Type B pancreatic cell (in vitro differentiated cells): ENCODE data around the gene CNIH3. TPM values are rescaled to one million over a fixed set of nuclear protein-coding genes. Genes with fewer than 3 reads are reported as not detected.
A peak's percentile ranks its signal among the peaks of the same experiment; 100 is the strongest.

Source experiments
- DNase-seq: peaks from one replicate; pipeline ENCODE4 v3.0.0; 2021; ENCODE audit warnings: mixed read lengths; ENCODE audit not compliant: unreplicated experiment; ENCODE audit errors: extremely low spot score
- H3K27ac Mint-ChIP-seq: 2 replicates; pipeline ENCODE4 v1.8.0; 2021; ENCODE audit warnings: mild to moderate bottlenecking, mixed read lengths
- H3K27me3 Mint-ChIP-seq: 2 replicates; pipeline ENCODE4 v1.8.0; 2021; ENCODE audit warnings: mixed read lengths
- H3K36me3 Mint-ChIP-seq: 2 replicates; pipeline ENCODE4 v1.8.0; 2021; ENCODE audit warnings: mixed read lengths
- H3K4me1 Mint-ChIP-seq: one replicate; pipeline ENCODE4 v1.8.0; 2021; ENCODE audit warnings: mixed read lengths; ENCODE audit not compliant: unreplicated experiment
- H3K4me3 Mint-ChIP-seq: 2 replicates; pipeline ENCODE4 v1.8.0; 2021; ENCODE audit warnings: mild to moderate bottlenecking, mixed read lengths
- H3K9me3 Mint-ChIP-seq: 2 replicates; pipeline ENCODE4 v1.8.0; 2021; ENCODE audit warnings: mixed read lengths
- total RNA-seq: library from RNA; stranded (reverse); gene quantifications from 2 replicates; pipeline ENCODE4 v1.2.1, GENCODE V29; 2021; ENCODE audit warnings: low replicate concordance
- TF ChIP-seq, protein P1 (sequence below): fragments of 200-600 bp; sonication (generic); conservative IDR thresholded peaks from 2 replicates; pipeline ENCODE4 v1.5.0; 2021; ENCODE audit warnings: antibody characterized with exemption, mild to moderate bottlenecking

CNIH3 gene
- total RNA-seq, 1 donor from 2014 or later: 4.5 TPM

DNA sequence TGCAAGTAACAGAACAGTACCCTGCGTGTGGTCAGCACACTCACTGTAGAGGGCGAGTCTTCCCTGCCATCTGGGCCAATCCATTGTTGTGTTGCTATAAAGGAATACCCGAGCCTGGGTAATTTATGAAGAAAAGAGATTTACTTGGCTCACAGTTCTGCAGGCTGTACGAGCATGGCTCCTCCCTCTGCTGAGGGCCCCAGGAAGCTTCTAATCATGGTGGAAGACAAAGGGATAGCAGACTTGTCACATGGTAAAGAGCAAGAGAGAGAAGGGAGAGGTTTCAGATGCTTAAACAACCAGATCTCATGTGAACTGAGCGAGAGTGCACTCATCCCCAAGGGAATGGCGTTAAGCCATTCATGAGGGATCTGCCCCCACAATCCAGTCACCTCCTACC lies 126.2 kb downstream of the CNIH3 start:
- Mint-ChIP-seq H3K27ac (no peak overlapping the region), H3K4me1 (peaks cover 47% of the 10 kb centered on the region), H3K27me3 (peaks cover 11% of the 10 kb centered on the region), H3K36me3 (no peaks in the 10 kb centered on the region), H3K4me3 (no peak overlapping the region), H3K9me3 (peaks cover 5% of the 10 kb centered on the region)
- no peak for DNase-seq
- TF ChIP-seq, protein P1, sequence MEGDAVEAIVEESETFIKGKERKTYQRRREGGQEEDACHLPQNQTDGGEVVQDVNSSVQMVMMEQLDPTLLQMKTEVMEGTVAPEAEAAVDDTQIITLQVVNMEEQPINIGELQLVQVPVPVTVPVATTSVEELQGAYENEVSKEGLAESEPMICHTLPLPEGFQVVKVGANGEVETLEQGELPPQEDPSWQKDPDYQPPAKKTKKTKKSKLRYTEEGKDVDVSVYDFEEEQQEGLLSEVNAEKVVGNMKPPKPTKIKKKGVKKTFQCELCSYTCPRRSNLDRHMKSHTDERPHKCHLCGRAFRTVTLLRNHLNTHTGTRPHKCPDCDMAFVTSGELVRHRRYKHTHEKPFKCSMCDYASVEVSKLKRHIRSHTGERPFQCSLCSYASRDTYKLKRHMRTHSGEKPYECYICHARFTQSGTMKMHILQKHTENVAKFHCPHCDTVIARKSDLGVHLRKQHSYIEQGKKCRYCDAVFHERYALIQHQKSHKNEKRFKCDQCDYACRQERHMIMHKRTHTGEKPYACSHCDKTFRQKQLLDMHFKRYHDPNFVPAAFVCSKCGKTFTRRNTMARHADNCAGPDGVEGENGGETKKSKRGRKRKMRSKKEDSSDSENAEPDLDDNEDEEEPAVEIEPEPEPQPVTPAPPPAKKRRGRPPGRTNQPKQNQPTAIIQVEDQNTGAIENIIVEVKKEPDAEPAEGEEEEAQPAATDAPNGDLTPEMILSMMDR: no peak

DNA sequence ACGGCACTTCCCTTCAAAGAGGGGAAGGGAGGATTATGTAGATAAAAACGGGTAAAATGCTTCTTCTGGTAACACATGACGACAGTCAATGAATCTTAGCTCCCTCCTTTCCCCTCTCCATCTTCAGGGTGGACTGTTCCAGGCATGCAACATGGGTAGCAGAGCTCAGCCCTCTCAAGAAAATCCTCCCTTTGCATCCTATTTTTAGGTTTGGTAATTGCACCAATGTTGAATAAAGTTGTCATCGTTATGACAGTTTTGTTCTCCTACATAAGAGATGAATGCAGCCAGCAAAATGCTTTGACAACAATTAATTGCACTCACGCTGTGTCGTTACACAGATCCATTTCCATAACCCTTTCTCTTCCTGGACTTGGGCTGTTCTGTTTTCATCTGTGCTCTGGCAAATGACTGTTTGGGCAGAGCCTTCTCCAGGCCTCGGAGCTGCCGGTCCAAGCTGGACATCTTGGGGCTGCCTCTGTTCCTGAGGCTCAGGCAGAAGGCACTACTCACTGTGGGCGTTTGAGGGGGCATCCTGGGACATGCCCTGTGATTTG lies 127.6 kb downstream of the CNIH3 start:
- peaks cover 39% of the 10 kb centered on the region for H3K4me1 Mint-ChIP-seq
- no peak overlapping the region for H3K4me3 Mint-ChIP-seq
- TF ChIP-seq, protein P1: no peak
- H3K27me3 Mint-ChIP-seq: peaks cover 2% of the 10 kb centered on the region
- peaks cover 5% of the 10 kb centered on the region for H3K9me3 Mint-ChIP-seq
- DNase-seq: no peak
- H3K36me3 Mint-ChIP-seq: no peaks in the 10 kb centered on the region
- H3K27ac Mint-ChIP-seq: peak overlapping the region; percentile 29

DNA sequence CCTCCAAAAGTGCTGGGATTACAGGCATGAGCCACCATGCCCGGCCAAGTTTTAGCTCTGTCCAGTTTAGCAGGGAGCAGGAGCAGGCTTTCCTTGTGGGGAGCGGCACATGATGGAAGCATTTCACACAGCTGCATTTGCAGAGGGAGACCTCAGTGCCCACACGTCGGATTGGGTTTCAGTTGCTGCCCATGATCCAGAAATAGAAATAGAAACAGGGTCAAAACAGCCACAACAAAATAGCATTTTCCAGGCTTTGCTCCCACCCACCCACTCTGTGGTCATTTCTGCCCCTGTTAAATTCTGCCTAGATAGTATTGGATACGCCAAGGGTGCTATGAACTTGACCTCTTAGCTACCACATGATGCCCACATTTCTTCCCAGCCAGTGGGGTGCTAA lies 128.4 kb downstream of the CNIH3 start:
- H3K4me1 Mint-ChIP-seq: peaks cover 39% of the 10 kb centered on the region
- TF ChIP-seq, protein P1: no peak
- H3K27me3 Mint-ChIP-seq: peaks cover 2% of the 10 kb centered on the region
- no peak overlapping the region for H3K27ac Mint-ChIP-seq
- H3K36me3 Mint-ChIP-seq: no peaks in the 10 kb centered on the region
- no peak overlapping the region for H3K4me3 Mint-ChIP-seq
- peaks cover 5% of the 10 kb centered on the region for H3K9me3 Mint-ChIP-seq
- DNase-seq: no peak

DNA sequence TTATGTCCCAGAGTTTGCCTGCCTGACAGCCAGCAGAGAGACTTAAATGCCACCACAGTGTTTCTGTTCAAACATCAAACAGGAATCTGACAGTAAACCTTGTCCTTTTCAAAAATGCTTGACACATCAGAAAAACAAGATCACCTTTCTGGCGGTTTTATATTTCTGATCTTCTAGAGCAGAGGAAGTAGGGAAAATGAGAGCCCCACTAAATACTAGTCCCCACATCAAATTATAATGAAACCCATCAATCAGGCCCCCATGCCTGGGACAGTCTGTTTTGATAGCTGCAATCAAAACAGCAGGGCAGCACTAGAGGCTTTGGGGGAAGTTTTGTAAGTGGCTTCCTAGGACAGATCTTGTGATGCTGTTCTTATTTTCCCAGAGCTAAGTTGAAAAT lies 129.3 kb downstream of the CNIH3 start:
- Mint-ChIP-seq H3K9me3 (peaks cover 5% of the 10 kb centered on the region), H3K36me3 (no peaks in the 10 kb centered on the region), H3K4me3 (no peak overlapping the region), H3K27ac (no peak overlapping the region), H3K27me3 (peaks cover 3% of the 10 kb centered on the region), H3K4me1 (peaks cover 33% of the 10 kb centered on the region)
- TF ChIP-seq, protein P1: no peak
- DNase-seq: no peak

DNA sequence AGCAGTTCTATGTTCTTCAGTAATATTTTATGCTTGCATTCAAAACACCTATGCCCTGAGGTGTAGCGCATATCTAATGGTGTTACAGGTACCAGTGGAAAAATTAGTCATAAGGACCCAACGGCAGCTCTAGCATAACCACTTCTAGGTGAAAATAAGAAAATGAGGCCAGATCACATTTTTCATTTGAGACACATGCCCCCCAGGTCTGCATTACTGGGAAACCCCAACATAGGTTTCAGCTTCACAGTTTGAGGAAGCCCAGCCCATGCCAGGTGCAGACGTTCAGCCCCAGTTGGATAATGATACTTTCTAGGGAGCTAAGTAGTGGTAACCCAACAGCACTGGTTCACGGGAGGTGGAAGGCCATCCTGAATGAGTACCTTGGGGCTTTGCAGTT lies 129.8 kb downstream of the CNIH3 start:
- Mint-ChIP-seq H3K27ac (no peak overlapping the region), H3K36me3 (no peaks in the 10 kb centered on the region), H3K27me3 (peaks cover 5% of the 10 kb centered on the region), H3K9me3 (peaks cover 5% of the 10 kb centered on the region), H3K4me3 (no peak overlapping the region), H3K4me1 (peaks cover 34% of the 10 kb centered on the region)
- TF ChIP-seq, protein P1: no peak
- DNase-seq: no peak

- H3K9me3 Mint-ChIP-seq: peaks cover 5% of the 10 kb centered on the region
- H3K27me3 Mint-ChIP-seq: peaks cover 5% of the 10 kb centered on the region
- no peak overlapping the region for H3K4me3 Mint-ChIP-seq
- no peak for DNase-seq
- H3K27ac Mint-ChIP-seq: no peak overlapping the region
- H3K4me1 Mint-ChIP-seq: peaks cover 42% of the 10 kb centered on the region
- TF ChIP-seq, protein P1: no peak
- H3K36me3 Mint-ChIP-seq: no peaks in the 10 kb centered on the region
These were observed 131.5 kb downstream of the CNIH3 start for GRCh38 chr1:224747578-224747977.
